ENCODE results near the gene TOR4A. TPM values are rescaled to one million over a fixed set of nuclear protein-coding genes. Genes with fewer than 3 reads are reported as not detected.

TOR4A gene
- total RNA-seq, 2 experiments from 2014 or later, result 0.67 to 0.80 TPM

DNA sequence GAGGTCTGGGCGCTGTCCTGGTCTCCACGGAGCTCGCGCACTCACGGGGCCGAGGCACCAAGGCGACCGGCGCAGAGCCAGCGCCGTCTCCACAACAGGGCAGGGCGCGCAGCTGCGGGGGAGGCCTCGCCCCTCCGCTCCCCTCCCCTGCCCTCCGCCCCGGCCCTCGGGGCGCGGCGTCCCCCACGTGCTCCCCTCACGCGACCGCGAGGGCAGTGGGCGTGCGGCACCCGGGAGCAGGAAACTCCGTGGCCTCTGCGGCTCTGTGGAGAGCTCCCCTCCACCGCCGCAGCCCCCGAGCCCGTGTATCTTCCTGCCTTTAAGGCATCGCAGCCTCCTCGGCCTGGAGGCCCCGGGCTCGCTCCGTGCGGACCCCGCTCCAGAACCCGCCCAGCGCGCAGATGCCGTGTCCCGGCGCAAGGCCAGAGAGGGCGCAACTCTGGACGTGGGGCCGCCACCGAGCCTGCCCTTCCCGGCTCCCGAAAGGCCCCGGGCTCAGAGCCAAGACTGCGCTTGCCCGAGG, 37.1 kb upstream of the TOR4A start:
- peaks cover 68% of the 10 kb centered on the region for H3K4me1 ChIP-seq (ENCODE audit: insufficient read depth, low read length)
- ChIA-PET POLR2A (interaction anchor here (0.6 to 2.5 kb wide), 36 partner anchors 11 to 831 kb away, joined by 3 to 63 read pairs (median 4); partner anchors contain the start of genes ANAPC2, DPP7, EXD3 and MAN1B1), CTCF (interaction anchor here (0.9 to 1.8 kb wide), 3 partner anchors 14 to 51 kb away, joined by 3 to 5 read pairs (median 4); no protein-coding TSS in a partner anchor)
- Mint-ChIP-seq H3K27me3 (no peaks in the 10 kb centered on the region), H3K4me1 (ENCODE audit: low read depth) (peaks cover 17% of the 10 kb centered on the region), H3K36me3 (ENCODE audit: low read depth) (peaks cover 22% of the 10 kb centered on the region), H3K27ac (peak overlapping the region; percentile 89), H3K4me3 (peak overlapping the region; percentile 80), H3K9me3 (no peaks in the 10 kb centered on the region)
- peak overlapping the region; percentile 60 for H3K4me3 ChIP-seq (ENCODE audit: low read length)
- peaks cover 21% of the 10 kb centered on the region for H3K36me3 ChIP-seq (ENCODE audit: insufficient read depth, low read length)
- peak; percentile 12 for ATAC-seq (ENCODE audit: poor library complexity)
- H3K9me3 ChIP-seq (ENCODE audit: control insufficient read depth in 1 of 2, insufficient read depth in 1 of 2, low read length in 2 of 2), result no peaks in the 10 kb centered on the region
- intact Hi-C loops (cut with DNase I, micrococcal nuclease), result loop anchor here in 1 of 2 experiments (1.0 kb wide), 1 partner anchor 17 kb away; no protein-coding TSS in a partner anchor
- no peaks in the 10 kb centered on the region for H3K27me3 ChIP-seq (ENCODE audit: control insufficient read depth in 1 of 2, insufficient read depth in 2 of 2, low read length in 2 of 2)
- DNase-seq, result peak in 13 of 14 experiments; percentile 43 to 91 (median 62)
- TF ChIP-seq, protein P1, sequence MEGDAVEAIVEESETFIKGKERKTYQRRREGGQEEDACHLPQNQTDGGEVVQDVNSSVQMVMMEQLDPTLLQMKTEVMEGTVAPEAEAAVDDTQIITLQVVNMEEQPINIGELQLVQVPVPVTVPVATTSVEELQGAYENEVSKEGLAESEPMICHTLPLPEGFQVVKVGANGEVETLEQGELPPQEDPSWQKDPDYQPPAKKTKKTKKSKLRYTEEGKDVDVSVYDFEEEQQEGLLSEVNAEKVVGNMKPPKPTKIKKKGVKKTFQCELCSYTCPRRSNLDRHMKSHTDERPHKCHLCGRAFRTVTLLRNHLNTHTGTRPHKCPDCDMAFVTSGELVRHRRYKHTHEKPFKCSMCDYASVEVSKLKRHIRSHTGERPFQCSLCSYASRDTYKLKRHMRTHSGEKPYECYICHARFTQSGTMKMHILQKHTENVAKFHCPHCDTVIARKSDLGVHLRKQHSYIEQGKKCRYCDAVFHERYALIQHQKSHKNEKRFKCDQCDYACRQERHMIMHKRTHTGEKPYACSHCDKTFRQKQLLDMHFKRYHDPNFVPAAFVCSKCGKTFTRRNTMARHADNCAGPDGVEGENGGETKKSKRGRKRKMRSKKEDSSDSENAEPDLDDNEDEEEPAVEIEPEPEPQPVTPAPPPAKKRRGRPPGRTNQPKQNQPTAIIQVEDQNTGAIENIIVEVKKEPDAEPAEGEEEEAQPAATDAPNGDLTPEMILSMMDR (IDR thresholded peaks at IDR 0.05), result no peak
- peak overlapping the region; percentile 64 to 84 for H3K27ac ChIP-seq (ENCODE audit: low read depth in 1 of 2, low read length in 2 of 2)

GRCh38 chr9:137240841-137241489, 36.6 kb upstream of the TOR4A start, which contains the start of gene TUBB4B:
TUBB4B (plus strand) TSS chr9:137241287; CDS start chr9:137241361, 74 bp downstream.
- ChIA-PET POLR2A (interaction anchor here (0.6 to 2.5 kb wide), 36 partner anchors 10 to 831 kb away, joined by 3 to 63 read pairs (median 4); partner anchors contain the start of genes ANAPC2, DPP7, EXD3 and MAN1B1), CTCF (interaction anchor here (0.9 to 1.8 kb wide), 3 partner anchors 14 to 52 kb away, joined by 3 to 5 read pairs (median 4); no protein-coding TSS in a partner anchor)
- peaks cover 22% of the 10 kb centered on the region for H3K36me3 Mint-ChIP-seq (ENCODE audit: low read depth)
- H3K9me3 Mint-ChIP-seq, result no peaks in the 10 kb centered on the region
- Histone ChIP-seq H3K4me3 (ENCODE audit: low read length) (peak within 1 kb of the TSS; percentile 68), H3K9me3 (ENCODE audit: control insufficient read depth in 1 of 2, insufficient read depth in 1 of 2, low read length in 2 of 2) (no peaks in the 10 kb centered on the region), H3K27ac (ENCODE audit: low read depth in 1 of 2, low read length in 2 of 2) (peak within 1 kb of the TSS; percentile 64 to 84), H3K36me3 (ENCODE audit: insufficient read depth, low read length) (peaks cover 21% of the 10 kb centered on the region), H3K4me1 (ENCODE audit: insufficient read depth, low read length) (peaks cover 64% of the 10 kb centered on the region), H3K27me3 (ENCODE audit: control insufficient read depth in 1 of 2, insufficient read depth in 2 of 2, low read length in 2 of 2) (no peaks in the 10 kb centered on the region)
- intact Hi-C loops (cut with DNase I, micrococcal nuclease), result loop anchor here (1.0 kb wide), 2 partner anchors 14 to 18 kb away; partner anchors contain the start of gene NELFB (in 1 of the 2)
- H3K27ac Mint-ChIP-seq, result peak within 1 kb of the TSS; percentile 89
- TF ChIP-seq, protein P1 (IDR thresholded peaks at IDR 0.05), result no peak
- no peaks in the 10 kb centered on the region for H3K27me3 Mint-ChIP-seq
- peak; percentile 79 for ATAC-seq (ENCODE audit: poor library complexity)
- DNase-seq, result peak; percentile 93 to 100 (median 98)
- H3K4me3 Mint-ChIP-seq, result peak within 1 kb of the TSS; percentile 91
- peaks cover 17% of the 10 kb centered on the region for H3K4me1 Mint-ChIP-seq (ENCODE audit: low read depth)

DNA sequence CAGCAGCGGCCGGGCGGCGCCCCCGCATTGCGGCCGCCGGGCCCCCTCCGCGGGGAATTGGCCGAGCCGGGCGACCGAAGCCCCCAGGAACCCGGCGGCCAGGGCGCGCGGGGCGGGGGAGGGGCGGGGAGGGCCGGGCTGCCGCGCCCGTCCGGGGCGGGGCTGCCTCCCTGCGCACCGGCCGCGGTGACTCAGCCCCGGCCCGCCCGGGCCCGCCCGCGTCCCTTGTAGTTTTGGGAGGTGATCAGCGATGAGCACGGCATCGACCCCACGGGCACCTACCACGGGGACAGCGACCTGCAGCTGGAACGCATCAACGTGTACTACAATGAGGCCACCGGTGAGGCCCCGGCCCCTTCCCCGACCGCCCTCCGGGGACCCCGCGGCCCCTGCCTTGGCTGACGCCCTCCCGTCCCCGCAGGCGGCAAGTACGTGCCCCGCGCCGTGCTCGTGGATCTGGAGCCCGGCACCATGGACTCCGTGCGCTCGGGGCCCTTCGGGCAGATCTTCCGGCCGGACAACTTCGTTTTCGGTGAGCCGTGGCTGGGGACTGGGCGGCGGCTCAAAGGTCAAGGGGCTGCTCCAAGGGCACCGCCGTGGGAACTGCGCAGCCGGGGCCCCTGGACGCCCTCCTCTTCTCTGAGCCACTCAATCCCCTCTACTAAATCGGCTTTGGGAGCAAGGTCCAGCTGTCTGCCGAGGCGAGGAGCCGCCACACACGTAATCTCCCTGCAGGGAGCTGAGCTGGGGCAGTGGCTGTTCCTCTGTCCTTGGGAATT, 35.8 kb upstream of the TOR4A start:
- peaks cover 17% of the 10 kb centered on the region for H3K4me1 Mint-ChIP-seq (ENCODE audit: low read depth)
- Histone ChIP-seq H3K27ac (ENCODE audit: low read depth in 1 of 2, low read length in 2 of 2) (peak overlapping the region in 1 of 2 donors; percentile 53), H3K4me3 (ENCODE audit: low read length) (peak overlapping the region; percentile 68), H3K9me3 (ENCODE audit: control insufficient read depth in 1 of 2, insufficient read depth in 1 of 2, low read length in 2 of 2) (no peaks in the 10 kb centered on the region), H3K36me3 (ENCODE audit: insufficient read depth, low read length) (peaks cover 21% of the 10 kb centered on the region), H3K27me3 (ENCODE audit: control insufficient read depth in 1 of 2, insufficient read depth in 2 of 2, low read length in 2 of 2) (no peaks in the 10 kb centered on the region), H3K4me1 (ENCODE audit: insufficient read depth, low read length) (peaks cover 57% of the 10 kb centered on the region)
- H3K27me3 Mint-ChIP-seq, result no peaks in the 10 kb centered on the region
- peak overlapping the region; percentile 89 for H3K27ac Mint-ChIP-seq
- ChIA-PET POLR2A (interaction anchor here (0.8 to 3.3 kb wide), 22 partner anchors 12 to 423 kb away, joined by 3 to 63 read pairs (median 8); partner anchors contain the start of genes ANAPC2, DPP7, EXD3 and MAN1B1), CTCF (interaction anchor here (1.3 to 1.8 kb wide), 2 partner anchors 13 to 52 kb away, joined by 4 to 5 read pairs; partner anchors contain the start of gene NELFB)
- ATAC-seq (ENCODE audit: poor library complexity) (peak; percentile 14), DNase-seq (peak in 13 of 14 experiments; percentile 43 to 84 (median 72))
- peak overlapping the region; percentile 85 for H3K4me3 Mint-ChIP-seq
- H3K36me3 Mint-ChIP-seq (ENCODE audit: low read depth), result peaks cover 22% of the 10 kb centered on the region
- H3K9me3 Mint-ChIP-seq, result no peaks in the 10 kb centered on the region
- intact Hi-C loops (cut with DNase I, micrococcal nuclease), result loop anchor here in 1 of 2 experiments (1.0 kb wide), 1 partner anchor 14 kb away; the partner anchor contains the start of gene NELFB
- TF ChIP-seq, protein P1 (IDR thresholded peaks at IDR 0.05), result no peak

Data from CD4-positive, alpha-beta T cell (primary cell).